Stimulated activated CD8-positive, alpha-beta memory T cell treated with anti-CD3 and anti-CD28 coated beads, Interleukin-12 subunit alpha, Interleukin-12 subunit beta, amount 100 ng/mL, for 1 hour (primary cell): Measurements from ENCODE around the gene CFL1.
"Not testable (repeated sequence)": the region's sequence is repeated elsewhere in the genome, so short reads cannot be mapped to it uniquely, and the experiment has no call there.

ENCODE experiments used
- DNase-seq: peaks from one replicate; pipeline ENCODE4 v3.0.0-alpha.2; 2020; ENCODE audit warnings: low read depth

Gene CFL1

GRCh38 chr11:65832231-65832630 is 25.7 kb downstream of the CFL1 start:
- not testable (repeated sequence) for DNase-seq

- DNase-seq: no peak
These were observed 28.5 kb downstream of the CFL1 start for GRCh38 chr11:65829459-65829858.

GRCh38 chr11:65826984-65827735 is 30.8 kb downstream of the CFL1 start:
- DNase-seq: no peak

- DNase-seq: no peak
These were observed 35.0 kb downstream of the CFL1 start for GRCh38 chr11:65822776-65823528.

- DNase-seq: no peak
These were observed 36.9 kb downstream of the CFL1 start for GRCh38 chr11:65821107-65821506.

- DNase-seq: peak; percentile 92
These were observed 39.9 kb downstream of the CFL1 start for GRCh38 chr11:65817835-65818680.

GRCh38 chr11:65817312-65817834 is 40.6 kb downstream of the CFL1 start:
- no peak for DNase-seq

- no peak for DNase-seq
These were observed 41.3 kb downstream of the CFL1 start for GRCh38 chr11:65816696-65817095.

GRCh38 chr11:65814986-65815565 is 42.9 kb downstream of the CFL1 start:
- DNase-seq: no peak

GRCh38 chr11:65814131-65814985 is 43.6 kb downstream of the CFL1 start:
- DNase-seq: no peak

GRCh38 chr11:65811764-65812475 is 46.1 kb downstream of the CFL1 start:
- DNase-seq: no peak

- DNase-seq: no peak
These were observed 47.7 kb downstream of the CFL1 start for GRCh38 chr11:65810046-65810868.

GRCh38 chr11:65809496-65809895 is 48.5 kb downstream of the CFL1 start:
- DNase-seq: no peak

- no peak for DNase-seq
These were observed 49.1 kb downstream of the CFL1 start for GRCh38 chr11:65808744-65809341.

- no peak for DNase-seq
These were observed 51.0 kb downstream of the CFL1 start for GRCh38 chr11:65806979-65807378.
